ENCODE data around the gene RCOR1.

GRCh38 chr14:102584871-102585869, 7.3 kb upstream of the RCOR1 start:
- TF ChIP-seq CTCF (conservative IDR thresholded peaks at IDR 0.05; ENCODE audit: low read depth, low read length) (no peak), RAD21 (IDR thresholded peaks at IDR 0.05; ENCODE audit: low read length) (no peak), RFX5 (IDR thresholded peaks at IDR 0.05; ENCODE audit: low read depth, low read length) (no peak), NFE2L2 (IDR thresholded peaks at IDR 0.05; ENCODE audit: low read depth, low read length) (no peak), CHD1 (IDR thresholded peaks at IDR 0.05; ENCODE audit: low read depth, low read length) (no peak), POLR2A (IDR thresholded peaks at IDR 0.05; ENCODE audit: low read depth, low read length) (no peak), FOS (IDR thresholded peaks at IDR 0.05; ENCODE audit: low read depth, low read length) (no peak), SMC3 (IDR thresholded peaks at IDR 0.05; ENCODE audit: low read depth, low read length) (no peak), ELK1 (IDR thresholded peaks at IDR 0.05; ENCODE audit: borderline replicate concordance, low read depth, low read length) (no peak), MXI1 (IDR thresholded peaks at IDR 0.05; ENCODE audit: borderline replicate concordance, low read depth, low read length) (no peak), MAZ (IDR thresholded peaks at IDR 0.05; ENCODE audit: borderline replicate concordance, low read depth, low read length) (no peak)
